HepG2 (cell line): ENCODE data around the gene PPP1R13L. TPM values are rescaled to one million over a fixed set of nuclear protein-coding genes. Genes with fewer than 3 reads are reported as not detected.

ENCODE experiments used
- ARNTL ChIP-seq: sonication (generic); formaldehyde crosslinking; IDR thresholded peaks from 2 replicates; pipeline ENCODE4 v1.4.0; 2020; ENCODE audit warnings: mild to moderate bottlenecking, missing genetic modification reagents
- ASH2L ChIP-seq: fragments of 300-600, 200-600 bp; sonication (generic); IDR thresholded peaks from 2 replicates; pipeline ENCODE4 v1.7.0; 2017; ENCODE audit warnings: low read depth, mild to moderate bottlenecking, moderate library complexity, mixed read lengths, low read length; ENCODE audit not compliant: insufficient read length
- ELF3 ChIP-seq: IDR thresholded peaks from 2 replicates; pipeline ENCODE4 v1.6.1; 2016; ENCODE audit warnings: missing genetic modification reagents, missing compliant biosample characterization
- HCFC1 ChIP-seq: fragments of 150-350 bp; IDR thresholded peaks from 2 replicates; pipeline ENCODE4 v1.6.1; 2014; ENCODE audit warnings: low read depth, low read length
- PHF20 ChIP-seq: sonication (generic); formaldehyde crosslinking; IDR thresholded peaks from 2 replicates; pipeline ENCODE4 v1.5.0; 2020; ENCODE audit warnings: mild to moderate bottlenecking, missing genetic modification reagents
- PHF8 ChIP-seq: sonication (generic); formaldehyde crosslinking; IDR thresholded peaks from 2 replicates; pipeline ENCODE4 v1.5.0; 2020; ENCODE audit warnings: missing genetic modification reagents
- SIN3B ChIP-seq: fragments of 150-350 bp; IDR thresholded peaks from 2 replicates; pipeline ENCODE4 v1.6.1; 2014; ENCODE audit warnings: low read length
- SOX5 ChIP-seq: IDR thresholded peaks from 2 replicates; pipeline ENCODE4 v1.6.1; 2016; ENCODE audit warnings: borderline replicate concordance
- ZFX ChIP-seq: sonication (generic); formaldehyde crosslinking; IDR thresholded peaks from 2 replicates; pipeline ENCODE4 v1.4.0; 2020; ENCODE audit warnings: mild to moderate bottlenecking, low read depth, missing genetic modification reagents, moderate library complexity
- ZNF253 ChIP-seq: sonication (generic); formaldehyde crosslinking; IDR thresholded peaks from 2 replicates; pipeline ENCODE4 v1.8.0; 2022; ENCODE audit warnings: mild to moderate bottlenecking, missing genetic modification reagents, borderline replicate concordance
- ZNF460 ChIP-seq: sonication (generic); formaldehyde crosslinking; IDR thresholded peaks from 2 replicates; pipeline ENCODE4 v1.5.1; 2020; ENCODE audit warnings: missing genetic modification reagents, mild to moderate bottlenecking, borderline replicate concordance
- ZNF543 ChIP-seq: sonication (generic); formaldehyde crosslinking; IDR thresholded peaks from 2 replicates; pipeline ENCODE4 v1.4.0; 2020; ENCODE audit warnings: mild to moderate bottlenecking, missing genetic modification reagents
- polyA plus RNA-seq, 8 experiments: library from polyadenylated mRNA; depleted of rRNA in 3 of 8; stranded (reverse) in 7 of 8; unstranded in 1 of 8; fragments of >200 nt; fragmentation: Illumina TruSeq in 4 of 8; extraction: Trizol in 4 of 8; gene quantifications; 2 replicates each; pipeline versions ENCODE4 v1.2.1 to v1.2.3, GENCODE V29; 2011 to 2016; ENCODE audit warnings: low read depth in 4 of 8, missing spikeins in 1 of 8, mixed read lengths in 1 of 8; ENCODE audit not compliant: insufficient read depth in 1 of 8
- total RNA-seq, 5 experiments: library from RNA; depleted of rRNA; stranded (reverse); fragments of >200 nt; fragmentation: Illumina TruSeq; extraction: Trizol; gene quantifications; 2 replicates each; pipeline ENCODE4 v1.2.3, GENCODE V29; 2016; ENCODE audit warnings: low read depth in 1 of 5
- TF ChIP-seq, protein P1 (sequence below): IDR thresholded peaks from 2 replicates; pipeline ENCODE4 v1.6.1; 2016; ENCODE audit warnings: mild to moderate bottlenecking, missing biosample characterization, missing genetic modification reagents
- TF ChIP-seq, protein P2 (sequence below): sonication (generic); formaldehyde crosslinking; conservative IDR thresholded peaks from 2 replicates; pipeline ENCODE4 v1.4.0; 2020; ENCODE audit warnings: mild to moderate bottlenecking, missing genetic modification reagents, moderate library complexity
- TF ChIP-seq, protein P3 (sequence below): sonication (generic); formaldehyde crosslinking; IDR thresholded peaks from 2 replicates; pipeline ENCODE4 v1.8.1; 2022; ENCODE audit warnings: low read depth, mild to moderate bottlenecking, missing genetic modification reagents
- TF ChIP-seq, protein P4 (sequence below): sonication (generic); formaldehyde crosslinking; IDR thresholded peaks from 2 replicates; pipeline ENCODE4 v1.4.0; 2020; ENCODE audit warnings: missing genetic modification reagents
- TF ChIP-seq, protein P5 (sequence below): IDR thresholded peaks from 2 replicates; pipeline ENCODE4 v1.6.1; 2012; ENCODE audit warnings: inconsistent platforms

Gene PPP1R13L
- total and polyA plus RNA-seq, 2 of the 13 experiments (the other 11 are each of a cell fraction or from before 2014, with no cell fraction given), result 1.3 to 6.6 TPM

DNA sequence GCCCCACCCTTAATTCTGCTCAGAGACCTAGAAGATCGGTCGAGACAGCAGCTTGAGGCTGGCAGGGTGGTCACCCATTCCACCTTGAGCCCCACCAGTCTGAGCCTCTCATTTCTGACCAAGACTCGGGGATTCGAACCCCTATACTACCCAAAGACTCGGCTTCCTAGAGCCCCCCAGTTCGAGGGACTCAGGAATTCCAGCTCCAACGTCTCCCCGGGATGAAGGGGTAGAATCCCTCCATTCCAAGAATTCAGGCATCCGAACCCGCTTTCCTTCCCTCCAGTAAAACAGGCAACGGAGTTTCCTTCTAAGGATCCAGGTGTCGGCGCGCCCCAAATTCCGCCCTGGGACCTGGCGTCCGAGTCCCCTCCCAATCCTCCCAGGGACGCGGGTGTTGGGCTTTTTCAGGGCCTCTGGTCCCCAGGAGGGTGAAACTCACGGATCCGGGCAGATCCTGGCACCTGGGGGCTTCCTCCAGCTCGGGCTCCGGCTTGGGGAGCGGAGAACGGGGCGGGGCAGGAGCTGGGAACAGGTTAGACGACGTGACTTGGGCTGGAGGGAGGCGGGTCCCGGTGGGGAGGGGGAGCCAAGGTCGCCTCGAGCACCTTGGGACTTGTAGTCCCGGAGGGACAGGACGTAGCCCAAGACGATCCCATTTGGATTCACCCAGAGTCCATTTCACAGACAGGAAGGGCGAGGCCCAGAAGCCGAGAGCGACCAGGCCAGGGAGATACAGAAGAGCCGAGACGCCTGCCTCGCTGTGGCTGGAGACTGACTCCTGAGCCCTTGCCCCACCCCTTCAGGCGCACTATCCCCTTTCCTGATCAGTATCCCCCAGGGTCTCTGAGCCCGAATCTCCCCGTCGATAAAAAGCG is at the start of gene PPP1R13L (continued):
- TF ChIP-seq, protein P1, sequence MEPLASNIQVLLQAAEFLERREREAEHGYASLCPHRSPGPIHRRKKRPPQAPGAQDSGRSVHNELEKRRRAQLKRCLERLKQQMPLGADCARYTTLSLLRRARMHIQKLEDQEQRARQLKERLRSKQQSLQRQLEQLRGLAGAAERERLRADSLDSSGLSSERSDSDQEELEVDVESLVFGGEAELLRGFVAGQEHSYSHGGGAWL, result peak; percentile 52; the same call in 1 of the 2 replicates
- TF ChIP-seq ZFX (CRISPR knock-in tag), result peak; percentile 23; the same call in 1 of the 2 replicates
- no peak for TF ChIP-seq PHF20 (CRISPR knock-in tag)
- TF ChIP-seq HCFC1, result peak; percentile 57; the same call in 1 of the 2 replicates
- TF ChIP-seq ARNTL (CRISPR knock-in tag), result no peak; the same call in 1 of the 2 replicates
- TF ChIP-seq, protein P2, sequence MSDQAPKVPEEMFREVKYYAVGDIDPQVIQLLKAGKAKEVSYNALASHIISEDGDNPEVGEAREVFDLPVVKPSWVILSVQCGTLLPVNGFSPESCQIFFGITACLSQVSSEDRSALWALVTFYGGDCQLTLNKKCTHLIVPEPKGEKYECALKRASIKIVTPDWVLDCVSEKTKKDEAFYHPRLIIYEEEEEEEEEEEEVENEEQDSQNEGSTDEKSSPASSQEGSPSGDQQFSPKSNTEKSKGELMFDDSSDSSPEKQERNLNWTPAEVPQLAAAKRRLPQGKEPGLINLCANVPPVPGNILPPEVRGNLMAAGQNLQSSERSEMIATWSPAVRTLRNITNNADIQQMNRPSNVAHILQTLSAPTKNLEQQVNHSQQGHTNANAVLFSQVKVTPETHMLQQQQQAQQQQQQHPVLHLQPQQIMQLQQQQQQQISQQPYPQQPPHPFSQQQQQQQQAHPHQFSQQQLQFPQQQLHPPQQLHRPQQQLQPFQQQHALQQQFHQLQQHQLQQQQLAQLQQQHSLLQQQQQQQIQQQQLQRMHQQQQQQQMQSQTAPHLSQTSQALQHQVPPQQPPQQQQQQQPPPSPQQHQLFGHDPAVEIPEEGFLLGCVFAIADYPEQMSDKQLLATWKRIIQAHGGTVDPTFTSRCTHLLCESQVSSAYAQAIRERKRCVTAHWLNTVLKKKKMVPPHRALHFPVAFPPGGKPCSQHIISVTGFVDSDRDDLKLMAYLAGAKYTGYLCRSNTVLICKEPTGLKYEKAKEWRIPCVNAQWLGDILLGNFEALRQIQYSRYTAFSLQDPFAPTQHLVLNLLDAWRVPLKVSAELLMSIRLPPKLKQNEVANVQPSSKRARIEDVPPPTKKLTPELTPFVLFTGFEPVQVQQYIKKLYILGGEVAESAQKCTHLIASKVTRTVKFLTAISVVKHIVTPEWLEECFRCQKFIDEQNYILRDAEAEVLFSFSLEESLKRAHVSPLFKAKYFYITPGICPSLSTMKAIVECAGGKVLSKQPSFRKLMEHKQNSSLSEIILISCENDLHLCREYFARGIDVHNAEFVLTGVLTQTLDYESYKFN (CRISPR knock-in tag), result peak; percentile 40; the same call in 1 of the 2 replicates
- TF ChIP-seq, protein P3, sequence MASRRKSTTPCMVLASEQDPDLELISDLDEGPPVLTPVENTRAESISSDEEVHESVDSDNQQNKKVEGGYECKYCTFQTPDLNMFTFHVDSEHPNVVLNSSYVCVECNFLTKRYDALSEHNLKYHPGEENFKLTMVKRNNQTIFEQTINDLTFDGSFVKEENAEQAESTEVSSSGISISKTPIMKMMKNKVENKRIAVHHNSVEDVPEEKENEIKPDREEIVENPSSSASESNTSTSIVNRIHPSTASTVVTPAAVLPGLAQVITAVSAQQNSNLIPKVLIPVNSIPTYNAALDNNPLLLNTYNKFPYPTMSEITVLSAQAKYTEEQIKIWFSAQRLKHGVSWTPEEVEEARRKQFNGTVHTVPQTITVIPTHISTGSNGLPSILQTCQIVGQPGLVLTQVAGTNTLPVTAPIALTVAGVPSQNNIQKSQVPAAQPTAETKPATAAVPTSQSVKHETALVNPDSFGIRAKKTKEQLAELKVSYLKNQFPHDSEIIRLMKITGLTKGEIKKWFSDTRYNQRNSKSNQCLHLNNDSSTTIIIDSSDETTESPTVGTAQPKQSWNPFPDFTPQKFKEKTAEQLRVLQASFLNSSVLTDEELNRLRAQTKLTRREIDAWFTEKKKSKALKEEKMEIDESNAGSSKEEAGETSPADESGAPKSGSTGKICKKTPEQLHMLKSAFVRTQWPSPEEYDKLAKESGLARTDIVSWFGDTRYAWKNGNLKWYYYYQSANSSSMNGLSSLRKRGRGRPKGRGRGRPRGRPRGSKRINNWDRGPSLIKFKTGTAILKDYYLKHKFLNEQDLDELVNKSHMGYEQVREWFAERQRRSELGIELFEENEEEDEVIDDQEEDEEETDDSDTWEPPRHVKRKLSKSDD (CRISPR knock-in tag), result 0 out of 2 replicates have a peak, but pooled peaks have one; percentile 49
- TF ChIP-seq, protein P4, sequence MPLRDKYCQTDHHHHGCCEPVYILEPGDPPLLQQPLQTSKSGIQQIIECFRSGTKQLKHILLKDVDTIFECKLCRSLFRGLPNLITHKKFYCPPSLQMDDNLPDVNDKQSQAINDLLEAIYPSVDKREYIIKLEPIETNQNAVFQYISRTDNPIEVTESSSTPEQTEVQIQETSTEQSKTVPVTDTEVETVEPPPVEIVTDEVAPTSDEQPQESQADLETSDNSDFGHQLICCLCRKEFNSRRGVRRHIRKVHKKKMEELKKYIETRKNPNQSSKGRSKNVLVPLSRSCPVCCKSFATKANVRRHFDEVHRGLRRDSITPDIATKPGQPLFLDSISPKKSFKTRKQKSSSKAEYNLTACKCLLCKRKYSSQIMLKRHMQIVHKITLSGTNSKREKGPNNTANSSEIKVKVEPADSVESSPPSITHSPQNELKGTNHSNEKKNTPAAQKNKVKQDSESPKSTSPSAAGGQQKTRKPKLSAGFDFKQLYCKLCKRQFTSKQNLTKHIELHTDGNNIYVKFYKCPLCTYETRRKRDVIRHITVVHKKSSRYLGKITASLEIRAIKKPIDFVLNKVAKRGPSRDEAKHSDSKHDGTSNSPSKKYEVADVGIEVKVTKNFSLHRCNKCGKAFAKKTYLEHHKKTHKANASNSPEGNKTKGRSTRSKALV (CRISPR knock-in tag), result no peak
- peak; percentile 73; the same call in 1 of the 2 replicates for TF ChIP-seq ZNF253
- TF ChIP-seq ZNF460 (CRISPR knock-in tag), result no peak
- TF ChIP-seq ZNF543 (CRISPR knock-in tag), result 0 out of 2 replicates have a peak, but pooled peaks have one; percentile 23
- no peak for TF ChIP-seq SIN3B
- TF ChIP-seq, protein P5, sequence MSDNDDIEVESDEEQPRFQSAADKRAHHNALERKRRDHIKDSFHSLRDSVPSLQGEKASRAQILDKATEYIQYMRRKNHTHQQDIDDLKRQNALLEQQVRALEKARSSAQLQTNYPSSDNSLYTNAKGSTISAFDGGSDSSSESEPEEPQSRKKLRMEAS, result peak; percentile 8; the same call in 1 of the 2 replicates
- no peak for TF ChIP-seq ASH2L
- peak; percentile 19; the same call in 1 of the 2 replicates for TF ChIP-seq SOX5
- TF ChIP-seq PHF8 (CRISPR knock-in tag), result peak; percentile 66
- peak; percentile 13; the same call in 1 of the 2 replicates for TF ChIP-seq ELF3 (CRISPR knock-in tag)
